CD4-positive, CD25-positive, alpha-beta regulatory T cell (primary cell): Measurements from ENCODE around the gene SF3B6. TPM values are rescaled to one million over a fixed set of nuclear protein-coding genes. Genes with fewer than 3 reads are reported as not detected.
A peak's percentile ranks its signal among the peaks of the same experiment; 100 is the strongest.

ENCODE experiments used
- ATAC-seq, 2 donors: fragments of 150-1000 bp; cut with Tn5 transposase; one replicate each; pipeline ENCODE4 v1.10.0; 2021; ENCODE audit warnings: low read depth in 2 of 2, moderate number of reproducible peaks in 2 of 2, moderate library complexity in 1 of 2
- DNase-seq, 3 donors: peaks; one replicate each; pipeline versions ENCODE4 v3.0.0 to v3.0.0-alpha.2; 2012 to 2022; ENCODE audit warnings: mixed read lengths in 1 of 3
- H3K27ac ChIP-seq: one replicate; pipeline ENCODE4 v1.7.0; 2013; ENCODE audit warnings: mild to moderate bottlenecking, low read length; ENCODE audit not compliant: insufficient read depth, poor library complexity, severe bottlenecking
- H3K27me3 ChIP-seq: one replicate; pipeline ENCODE4 v1.7.0; 2013; ENCODE audit warnings: low read length; ENCODE audit not compliant: control insufficient read depth, insufficient read depth
- H3K36me3 ChIP-seq: one replicate; pipeline ENCODE4 v1.7.0; 2013; ENCODE audit warnings: mild to moderate bottlenecking, low read length, moderate library complexity; ENCODE audit not compliant: control insufficient read depth, insufficient read depth
- H3K4me1 ChIP-seq: 2 replicates; pipeline ENCODE4 v1.7.0; 2013; ENCODE audit warnings: mild to moderate bottlenecking, low read length; ENCODE audit not compliant: insufficient read depth, control insufficient read depth, poor library complexity, severe bottlenecking
- H3K4me3 ChIP-seq: one replicate; pipeline ENCODE4 v1.7.0; 2013; ENCODE audit warnings: low read depth, mild to moderate bottlenecking, low read length, moderate library complexity
- H3K9me3 ChIP-seq, 2 experiments: 1 replicate in 1 of 2; 2 replicates in 1 of 2; pipeline ENCODE4 v1.7.0; 2013; ENCODE audit warnings: low read length in 2 of 2, mild to moderate bottlenecking in 1 of 2, moderate library complexity in 1 of 2; ENCODE audit not compliant: control insufficient read depth in 2 of 2
- H3K27ac Mint-ChIP-seq, 3 donors: one replicate each; pipeline ENCODE4 v1.8.0; 2020 to 2022; ENCODE audit warnings: mild to moderate bottlenecking in 3 of 3, mixed read lengths in 3 of 3, moderate library complexity in 2 of 3
- H3K27me3 Mint-ChIP-seq: one replicate; pipeline ENCODE4 v1.8.0; 2022; ENCODE audit warnings: mild to moderate bottlenecking, mixed read lengths
- H3K36me3 Mint-ChIP-seq: one replicate; pipeline ENCODE4 v1.8.0; 2020; ENCODE audit warnings: mixed read lengths
- H3K4me1 Mint-ChIP-seq, 4 donors: one replicate each; pipeline ENCODE4 v1.8.0; 2020 to 2022; ENCODE audit warnings: mixed read lengths in 4 of 4, mild to moderate bottlenecking in 1 of 4
- H3K4me3 Mint-ChIP-seq, 4 donors: one replicate each; pipeline ENCODE4 v1.8.0; 2020 to 2022; ENCODE audit warnings: mild to moderate bottlenecking in 4 of 4, mixed read lengths in 4 of 4, moderate library complexity in 3 of 4
- H3K9me3 Mint-ChIP-seq, 7 donors: one replicate each; pipeline ENCODE4 v1.8.0; 2020 to 2022; ENCODE audit warnings: mixed read lengths in 7 of 7, mild to moderate bottlenecking in 3 of 7, moderate library complexity in 2 of 7
- polyA plus RNA-seq, 4 donors: library from polyadenylated mRNA; unstranded; fragments of 300-500 nt; fragmentation: Illumina TruSeq; gene quantifications; one replicate each; pipeline ENCODE4 v1.2.3, GENCODE V29; 2021
- total RNA-seq: library from RNA; stranded (reverse); gene quantifications from one replicate; pipeline ENCODE4 v1.2.3, GENCODE V29; 2022

The SF3B6 gene
- total and polyA plus RNA-seq, 5 donors from 2014 or later: 62.3 to 255 (median 204) TPM

DNA sequence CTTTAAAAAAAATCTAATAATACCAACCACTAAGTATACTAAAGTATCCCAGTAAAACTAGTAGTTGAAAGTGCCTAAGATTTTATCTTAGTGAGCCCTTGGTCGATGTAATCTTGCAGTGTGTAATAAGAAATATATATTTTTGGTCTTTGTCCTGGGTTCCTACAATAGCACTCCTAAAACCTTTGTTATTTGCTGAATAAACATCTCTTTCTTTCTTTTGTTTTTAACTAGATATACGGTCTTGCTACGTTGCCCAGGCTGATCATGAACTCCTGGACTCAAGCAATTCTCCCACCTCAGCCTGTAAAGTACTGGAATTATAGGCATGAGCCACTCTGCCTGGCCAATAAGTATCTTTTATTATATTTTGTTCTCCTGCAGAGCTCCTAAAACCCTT lies 10.9 kb upstream of the SF3B6 start:
- Mint-ChIP-seq H3K4me3 (no peak overlapping the region), H3K27ac (no peak overlapping the region), H3K9me3 (no peaks in the 10 kb centered on the region), H3K36me3 (peaks cover 12% of the 10 kb centered on the region), H3K4me1 (peaks cover 0 to 19% (median 13%) of the 10 kb centered on the region in 4 donors), H3K27me3 (no peaks in the 10 kb centered on the region)
- H3K27ac ChIP-seq: no peak overlapping the region
- no peak overlapping the region for H3K4me3 ChIP-seq
- no peaks in the 10 kb centered on the region for H3K27me3 ChIP-seq
- DNase-seq (no peak), ATAC-seq (no peak)
- H3K36me3 ChIP-seq: no peaks in the 10 kb centered on the region
- H3K9me3 ChIP-seq: no peaks in the 10 kb centered on the region
- H3K4me1 ChIP-seq: peaks cover 17% of the 10 kb centered on the region

DNA sequence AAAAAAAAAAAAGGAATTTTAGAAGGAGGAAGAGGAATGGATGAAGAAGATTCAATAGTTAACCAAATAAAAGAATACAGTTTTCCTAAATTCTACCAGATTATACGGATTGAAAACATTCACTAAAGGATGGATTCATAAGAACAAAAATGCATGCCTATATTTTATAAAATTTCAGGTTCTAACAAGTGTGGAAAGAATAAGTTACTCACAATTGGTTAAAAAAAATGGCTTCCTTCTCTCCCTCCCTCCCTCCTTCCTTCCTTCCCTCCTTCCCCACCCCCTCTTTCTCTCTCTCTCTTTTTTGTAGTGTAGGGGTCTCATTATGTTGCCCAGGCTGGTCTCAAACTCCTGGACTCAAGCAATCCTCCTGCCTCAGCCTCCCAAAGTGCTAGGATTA lies 10.1 kb upstream of the SF3B6 start:
- Histone ChIP-seq H3K27me3 (no peaks in the 10 kb centered on the region), H3K4me3 (no peak overlapping the region), H3K27ac (no peak overlapping the region), H3K4me1 (peaks cover 17% of the 10 kb centered on the region), H3K36me3 (no peaks in the 10 kb centered on the region), H3K9me3 (no peaks in the 10 kb centered on the region)
- Mint-ChIP-seq H3K4me1 (peaks cover 0 to 19% (median 13%) of the 10 kb centered on the region in 4 donors), H3K4me3 (peak overlapping the region in 1 of 4 donors; percentile 62), H3K36me3 (peaks cover 13% of the 10 kb centered on the region), H3K27me3 (no peaks in the 10 kb centered on the region), H3K9me3 (no peaks in the 10 kb centered on the region), H3K27ac (no peak overlapping the region)
- no peak for DNase-seq
- no peak for ATAC-seq

DNA sequence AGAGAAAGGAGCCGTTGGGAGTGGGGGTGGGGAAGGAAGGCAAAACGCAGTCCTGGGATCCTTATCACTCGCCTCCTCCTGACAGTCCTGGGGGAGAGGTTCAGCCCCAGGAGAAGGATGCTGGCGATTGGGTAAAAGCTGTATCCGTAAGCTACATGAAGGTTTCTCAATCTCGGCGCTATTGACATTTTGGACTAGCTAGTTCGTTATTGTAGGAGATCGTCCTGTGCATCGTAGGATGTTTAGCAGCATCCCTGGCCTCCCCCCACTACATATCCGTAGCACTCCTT lies 9.0 kb upstream of the SF3B6 start:
- Histone ChIP-seq H3K4me3 (no peak overlapping the region), H3K4me1 (peaks cover 17% of the 10 kb centered on the region), H3K36me3 (no peaks in the 10 kb centered on the region), H3K9me3 (no peaks in the 10 kb centered on the region), H3K27ac (no peak overlapping the region), H3K27me3 (no peaks in the 10 kb centered on the region)
- Mint-ChIP-seq H3K4me1 (peaks cover 0 to 19% (median 14%) of the 10 kb centered on the region in 4 donors), H3K36me3 (peaks cover 13% of the 10 kb centered on the region), H3K4me3 (peak overlapping the region in 3 of 4 donors; percentile 76 to 87 (median 81)), H3K9me3 (no peaks in the 10 kb centered on the region), H3K27me3 (no peaks in the 10 kb centered on the region), H3K27ac (peak overlapping the region in 1 of 3 donors; percentile 56)
- no peak for DNase-seq
- ATAC-seq: no peak

DNA sequence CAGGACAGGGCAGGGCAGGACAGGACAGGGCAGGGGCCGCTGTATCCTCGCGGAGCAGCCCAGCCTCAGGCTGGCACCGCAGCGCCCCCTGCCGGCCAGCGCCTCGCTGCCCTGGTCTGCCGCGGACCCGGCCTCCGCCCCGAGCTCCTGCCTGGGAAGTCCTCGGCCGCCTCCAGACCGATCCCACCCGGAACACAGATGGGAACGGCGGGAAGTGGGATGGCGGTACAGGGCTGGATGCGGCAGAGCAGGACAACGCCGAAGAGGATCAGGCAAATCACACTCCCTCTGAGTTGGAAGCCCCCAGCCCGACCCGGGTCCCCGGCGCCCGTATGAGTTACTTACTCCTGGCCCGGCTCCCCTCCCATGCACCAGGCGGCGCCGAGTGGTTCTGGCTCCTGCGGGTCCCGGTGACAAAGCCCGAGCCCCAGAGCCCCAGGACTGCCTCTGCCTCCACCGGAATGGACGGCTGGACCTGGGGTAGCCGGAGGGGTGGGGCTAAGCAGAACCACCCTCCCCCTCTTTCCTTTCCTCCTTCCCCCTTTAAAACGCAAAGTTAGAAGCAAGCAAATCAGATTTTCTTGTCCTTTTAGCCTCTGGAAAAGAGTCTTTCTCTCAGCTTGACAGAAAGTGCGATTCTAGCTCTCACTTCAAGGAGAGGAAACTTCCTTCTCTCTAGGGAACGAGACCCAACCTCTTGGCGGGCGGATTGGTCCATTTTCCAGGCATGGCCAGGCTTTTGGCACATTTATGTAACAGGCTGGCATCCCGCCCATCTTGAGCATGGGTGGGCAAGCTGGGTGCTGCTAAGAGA lies 8.5 kb upstream of the SF3B6 start, which contains the start of gene TP53I3:
TSS of gene TP53I3 (minus strand) at position 449 of the 814 bp plus-strand sequence. CDS start 508 bp downstream, outside the sequence.
- H3K36me3 Mint-ChIP-seq: peaks cover 13% of the 10 kb centered on the region
- no peaks in the 10 kb centered on the region for H3K9me3 Mint-ChIP-seq
- no peaks in the 10 kb centered on the region for H3K27me3 Mint-ChIP-seq
- peaks cover 0 to 19% (median 14%) of the 10 kb centered on the region in 4 donors for H3K4me1 Mint-ChIP-seq
- Histone ChIP-seq H3K36me3 (no peaks in the 10 kb centered on the region), H3K27me3 (no peaks in the 10 kb centered on the region), H3K27ac (peak within 1 kb of the TSS; percentile 14), H3K4me3 (peak within 1 kb of the TSS; percentile 64), H3K9me3 (no peaks in the 10 kb centered on the region), H3K4me1 (peaks cover 17% of the 10 kb centered on the region)
- DNase-seq (peak; percentile 70 to 83 (median 80)), ATAC-seq (peak; percentile 93)
- H3K4me3 Mint-ChIP-seq: peak within 1 kb of the TSS; percentile 83 to 88 (median 87)
- H3K27ac Mint-ChIP-seq: peak within 1 kb of the TSS in 2 of 3 donors; percentile 20 to 56

DNA sequence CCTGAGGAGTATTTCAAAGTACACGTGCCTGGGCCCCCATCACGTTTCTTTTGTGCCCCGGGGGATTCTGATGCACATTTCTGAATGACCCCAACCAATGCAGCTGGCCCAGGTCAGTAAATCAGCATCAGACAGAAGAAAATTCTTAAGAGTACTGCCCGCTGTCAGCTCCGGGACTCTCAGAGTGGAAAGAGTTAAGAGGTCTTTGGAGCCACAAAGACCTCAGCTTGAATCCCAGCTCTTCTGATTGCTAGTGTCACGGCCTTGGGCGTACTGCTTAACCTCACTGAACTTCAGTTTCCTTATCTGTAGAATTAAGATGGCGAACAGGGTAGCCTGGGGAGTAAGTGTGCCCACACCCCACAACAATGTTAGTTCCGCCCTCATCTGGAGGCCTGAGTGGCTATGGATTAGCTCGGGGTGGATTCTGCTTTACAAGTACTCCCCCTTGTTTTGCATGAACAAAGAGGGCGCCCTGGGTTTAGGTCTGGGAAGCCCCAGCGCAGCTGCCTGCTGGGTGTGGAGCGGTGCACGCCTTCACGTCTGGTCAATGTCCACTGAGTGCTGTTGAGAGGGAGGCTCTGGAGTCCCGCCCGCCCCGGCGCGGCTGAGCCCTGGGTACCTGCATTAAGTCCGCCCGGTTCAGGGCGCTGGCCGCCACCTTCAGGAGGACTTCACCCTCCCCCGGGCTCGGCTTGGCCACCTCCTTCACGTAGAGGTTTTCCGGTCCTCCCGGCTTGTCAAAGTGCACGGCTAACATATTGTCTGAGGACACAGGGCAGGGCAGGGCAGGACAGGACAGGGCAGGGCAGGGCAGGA lies 7.7 kb upstream of the SF3B6 start:
- Mint-ChIP-seq H3K9me3 (no peaks in the 10 kb centered on the region), H3K4me3 (peak overlapping the region; percentile 74 to 88 (median 85)), H3K36me3 (peaks cover 10% of the 10 kb centered on the region), H3K4me1 (peaks cover 0 to 19% (median 14%) of the 10 kb centered on the region in 4 donors), H3K27ac (peak overlapping the region in 1 of 3 donors; percentile 20), H3K27me3 (no peaks in the 10 kb centered on the region)
- H3K36me3 ChIP-seq: no peaks in the 10 kb centered on the region
- H3K9me3 ChIP-seq: no peaks in the 10 kb centered on the region
- peak; percentile 55 to 56 for ATAC-seq
- H3K27me3 ChIP-seq: no peaks in the 10 kb centered on the region
- H3K4me1 ChIP-seq: peaks cover 17% of the 10 kb centered on the region
- peak overlapping the region; percentile 14 for H3K27ac ChIP-seq
- peak in 1 of 3 donors; percentile 69 for DNase-seq
- peak overlapping the region; percentile 44 for H3K4me3 ChIP-seq

DNA sequence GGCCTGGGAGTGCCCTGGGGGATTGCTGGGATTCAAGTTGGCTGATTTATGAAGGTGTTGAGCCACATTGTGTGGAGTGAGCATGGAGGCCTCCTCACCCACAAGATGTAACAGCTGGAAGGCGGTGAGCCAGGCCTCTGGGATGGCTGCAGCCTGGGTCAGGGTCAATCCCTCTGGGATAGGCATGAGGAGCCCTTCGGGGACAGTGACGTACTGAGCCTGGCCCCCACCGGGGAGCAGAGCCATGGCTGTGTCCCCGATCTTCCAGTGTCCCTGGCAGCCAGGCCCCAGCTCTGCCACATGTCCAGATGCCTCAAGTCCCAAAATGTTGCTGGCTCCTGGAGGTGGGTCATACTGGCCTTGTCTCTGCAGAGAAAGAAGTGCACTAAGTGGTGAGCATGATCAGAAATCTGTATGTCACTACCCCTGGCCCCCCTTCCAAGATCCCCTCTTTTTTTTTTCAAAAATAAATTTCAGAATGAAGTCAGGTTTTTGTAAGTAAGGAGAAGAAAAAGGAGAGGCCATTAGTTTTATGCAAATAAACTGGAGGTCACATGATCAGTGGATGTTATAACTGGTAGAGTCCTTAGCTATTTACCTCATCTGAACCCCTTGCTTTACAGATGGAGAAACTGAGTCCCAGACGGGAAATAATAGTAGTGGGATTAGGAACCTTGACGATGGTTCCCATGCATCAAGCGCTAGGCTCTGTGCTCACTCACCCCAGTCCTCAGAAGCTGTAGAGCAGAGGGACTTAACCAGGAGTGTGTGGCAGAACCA lies 6.9 kb upstream of the SF3B6 start:
- ATAC-seq (no peak), DNase-seq (no peak)
- H3K9me3 ChIP-seq: no peaks in the 10 kb centered on the region
- no peaks in the 10 kb centered on the region for H3K36me3 ChIP-seq
- Mint-ChIP-seq H3K36me3 (peaks cover 10% of the 10 kb centered on the region), H3K4me1 (peaks cover 0 to 21% (median 14%) of the 10 kb centered on the region in 4 donors), H3K27ac (no peak overlapping the region), H3K9me3 (no peaks in the 10 kb centered on the region), H3K27me3 (no peaks in the 10 kb centered on the region), H3K4me3 (peak overlapping the region; percentile 1 to 88 (median 53))
- peaks cover 17% of the 10 kb centered on the region for H3K4me1 ChIP-seq
- H3K27me3 ChIP-seq: no peaks in the 10 kb centered on the region
- no peak overlapping the region for H3K4me3 ChIP-seq
- H3K27ac ChIP-seq: no peak overlapping the region

DNA sequence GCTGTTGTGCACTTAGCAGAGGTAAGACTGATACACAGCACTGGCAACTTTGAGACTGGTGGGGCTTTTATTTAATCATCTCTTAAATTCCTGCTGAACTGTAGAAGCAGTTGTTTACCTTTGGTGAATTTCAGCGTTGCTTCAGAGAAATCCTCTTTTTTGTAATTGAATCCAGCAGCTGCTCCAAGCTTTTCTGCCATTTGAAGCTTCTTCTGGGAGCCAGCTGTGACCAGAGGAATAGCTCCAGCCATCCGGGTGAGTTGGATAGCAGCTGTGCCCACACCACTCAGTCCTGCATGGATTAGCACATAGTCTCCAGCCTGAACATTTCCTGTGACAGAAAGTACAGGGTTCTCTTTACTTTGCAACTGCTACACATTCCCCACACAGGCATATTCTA lies 4.6 kb upstream of the SF3B6 start:
- Histone ChIP-seq H3K36me3 (no peaks in the 10 kb centered on the region), H3K9me3 (no peaks in the 10 kb centered on the region), H3K4me3 (no peak overlapping the region), H3K27ac (no peak overlapping the region), H3K4me1 (peaks cover 28% of the 10 kb centered on the region), H3K27me3 (no peaks in the 10 kb centered on the region)
- ATAC-seq (no peak), DNase-seq (no peak)
- H3K9me3 Mint-ChIP-seq: no peaks in the 10 kb centered on the region
- H3K4me3 Mint-ChIP-seq: no peak overlapping the region
- H3K4me1 Mint-ChIP-seq: peaks cover 0 to 33% (median 21%) of the 10 kb centered on the region in 4 donors
- H3K27ac Mint-ChIP-seq: no peak overlapping the region
- H3K27me3 Mint-ChIP-seq: no peaks in the 10 kb centered on the region
- peaks cover 10% of the 10 kb centered on the region for H3K36me3 Mint-ChIP-seq
